ENCODE measurements around the gene ATXN7L3B.

Gene ATXN7L3B

DNA sequence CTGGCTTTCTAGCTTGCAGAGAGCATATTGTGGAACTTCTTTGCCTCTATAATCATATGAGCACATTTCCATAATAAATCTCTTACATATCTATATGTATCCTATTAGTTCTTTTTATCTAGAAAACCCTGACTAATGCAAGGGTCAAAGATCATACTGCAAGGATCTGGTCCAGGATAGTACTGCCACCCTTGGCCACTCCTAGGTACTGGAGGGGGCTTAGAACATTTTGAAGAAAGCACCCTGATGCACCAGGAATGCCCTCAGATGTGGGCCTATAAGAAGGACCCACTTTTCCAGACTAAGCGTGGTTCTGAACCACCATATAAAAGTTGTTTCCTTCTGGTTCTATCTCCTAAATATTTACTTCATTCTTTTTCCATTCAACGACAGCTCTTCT is 14.6 kb downstream of the ATXN7L3B start:
- DNase-seq: no peak

DNA sequence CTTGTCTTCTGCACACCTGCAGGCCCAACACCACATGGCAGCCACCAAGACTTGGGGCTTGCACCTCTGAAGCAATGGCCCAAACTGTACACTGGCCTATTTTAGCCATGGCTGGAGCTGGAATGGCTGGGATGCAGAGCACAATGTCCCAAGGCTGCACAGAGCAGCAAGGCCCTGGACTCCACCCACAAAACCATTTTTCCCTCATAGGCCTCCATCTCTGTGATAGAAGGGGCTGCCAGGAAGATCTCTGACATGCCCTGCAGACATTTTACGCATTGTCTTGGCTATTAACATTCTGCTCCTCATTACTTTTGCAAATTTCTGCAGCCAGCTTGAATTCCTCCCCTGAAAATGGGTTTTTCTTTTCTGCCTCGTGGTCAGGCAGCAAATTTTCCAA is 22.1 kb downstream of the ATXN7L3B start:
- DNase-seq: no peak

DNA sequence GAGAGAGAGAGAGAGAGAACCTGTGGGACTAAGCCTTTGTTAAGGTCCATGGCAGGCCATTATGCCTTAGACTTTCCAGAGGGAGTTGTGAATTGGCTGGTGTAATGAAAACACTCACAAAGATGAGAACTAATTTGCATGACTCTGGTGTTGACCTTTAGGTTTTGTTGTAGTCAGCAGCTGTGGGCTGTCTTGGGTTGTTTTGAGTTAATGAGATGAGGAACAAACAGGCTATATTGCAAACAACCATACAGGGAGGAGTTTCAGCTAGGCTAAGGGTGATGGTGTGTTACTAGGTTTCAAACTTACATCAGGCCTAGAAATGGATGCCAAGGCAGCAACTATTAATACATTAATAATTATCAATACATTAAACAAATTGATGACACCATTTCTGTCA is 26.3 kb downstream of the ATXN7L3B start:
- DNase-seq: no peak

DNA sequence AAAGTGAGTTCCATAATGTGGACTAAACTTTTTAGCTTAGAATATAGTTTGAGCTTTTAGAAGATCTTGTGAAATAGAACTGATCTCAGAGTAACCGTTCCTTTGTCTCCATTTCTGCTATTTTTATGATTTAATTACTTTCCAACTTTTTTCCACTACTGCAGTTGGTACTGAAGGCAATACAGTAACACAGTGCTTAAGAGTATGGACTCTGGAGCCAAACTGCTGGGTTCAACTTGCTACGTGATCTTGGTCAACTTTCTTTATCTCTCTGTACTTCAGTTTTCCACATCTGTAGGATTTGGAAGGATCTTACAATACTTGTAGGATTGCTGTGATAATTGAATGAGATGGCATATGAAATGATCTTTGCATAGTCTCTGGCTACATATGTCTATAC is 40.9 kb downstream of the ATXN7L3B start:
- DNase-seq: no peak

DNA sequence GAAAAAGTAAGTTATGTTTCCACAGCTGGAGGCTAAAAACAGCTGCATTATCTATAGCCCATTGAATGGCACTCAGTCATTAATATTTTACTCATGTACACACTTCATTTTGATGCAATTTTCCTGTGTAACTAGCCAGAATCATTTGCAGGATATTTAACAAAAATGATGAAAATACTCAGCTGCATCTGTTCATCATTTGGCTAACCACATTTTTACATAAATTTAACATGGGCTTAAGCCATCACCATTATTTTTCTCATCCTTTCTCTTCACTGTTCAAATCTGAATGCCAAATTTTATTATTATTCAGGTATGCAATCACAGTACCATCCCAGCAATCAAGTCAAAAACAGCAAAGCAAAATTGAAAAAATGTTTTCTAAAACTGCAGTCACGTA is 41.8 kb downstream of the ATXN7L3B start:
- no peak for DNase-seq

DNA sequence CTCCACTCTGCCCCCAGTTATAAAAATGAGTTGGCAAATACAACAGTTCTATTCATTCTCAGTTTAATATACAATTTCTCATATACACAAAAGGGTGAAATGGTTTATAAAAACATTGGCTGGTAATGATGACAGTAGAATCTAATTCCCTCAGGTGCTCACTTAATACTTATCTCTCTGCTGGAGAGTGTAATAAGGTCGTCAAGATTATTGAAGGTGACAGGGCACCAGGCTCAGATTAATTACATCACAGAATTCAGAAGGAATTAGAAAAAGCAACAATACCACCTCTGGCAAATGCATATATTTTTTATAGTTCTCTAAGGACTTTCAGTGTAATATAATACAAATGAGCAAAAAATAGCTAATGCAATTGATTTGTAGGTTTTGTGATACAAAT is 42.3 kb downstream of the ATXN7L3B start:
- DNase-seq: no peak

DNA sequence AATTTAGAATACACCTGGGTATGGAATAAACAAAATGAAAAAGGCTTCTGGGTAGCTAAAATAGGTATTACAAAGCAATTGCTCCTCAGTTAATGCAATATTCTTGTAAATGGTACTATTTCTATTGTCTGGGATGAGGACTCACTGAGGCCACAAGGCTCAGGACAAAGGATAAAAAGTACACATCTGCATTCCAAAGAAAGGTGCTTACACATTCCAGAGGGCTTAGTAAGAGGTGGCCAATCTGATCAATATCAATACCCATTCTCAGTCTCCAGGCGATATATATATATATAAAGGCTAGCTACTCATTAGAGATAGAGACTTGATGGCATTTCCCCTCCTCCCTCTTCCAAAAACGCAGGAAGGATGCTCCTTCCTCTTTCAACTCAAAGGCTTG is 43.8 kb downstream of the ATXN7L3B start:
- DNase-seq: no peak

DNA sequence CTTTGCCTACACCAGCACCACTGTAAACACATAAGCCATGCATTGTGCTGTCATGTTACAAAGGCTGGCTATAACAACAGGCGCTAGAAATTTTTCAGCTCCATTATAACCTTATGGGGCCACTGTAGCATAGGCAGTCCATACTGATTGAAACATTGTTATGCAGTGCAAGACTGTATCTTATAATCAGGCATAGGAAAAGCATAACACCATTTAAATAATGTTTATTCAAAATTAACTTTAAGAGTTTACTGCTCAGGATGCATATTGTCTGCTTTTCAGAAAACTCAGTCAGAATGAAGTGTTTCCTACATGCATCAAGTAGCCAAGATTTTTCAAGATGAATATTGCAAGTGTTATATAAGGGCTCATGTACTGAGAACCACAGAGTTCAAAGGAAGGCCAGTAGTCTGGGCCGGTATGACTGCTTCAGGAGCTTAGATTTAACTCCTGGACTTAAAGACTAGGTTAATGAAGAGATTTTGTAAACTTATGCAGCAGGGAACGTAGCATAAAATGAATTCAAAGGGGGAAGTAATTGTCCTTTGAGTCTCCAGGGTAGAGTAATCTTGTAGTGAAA is 46.9 kb downstream of the ATXN7L3B start:
- no peak for DNase-seq

DNA sequence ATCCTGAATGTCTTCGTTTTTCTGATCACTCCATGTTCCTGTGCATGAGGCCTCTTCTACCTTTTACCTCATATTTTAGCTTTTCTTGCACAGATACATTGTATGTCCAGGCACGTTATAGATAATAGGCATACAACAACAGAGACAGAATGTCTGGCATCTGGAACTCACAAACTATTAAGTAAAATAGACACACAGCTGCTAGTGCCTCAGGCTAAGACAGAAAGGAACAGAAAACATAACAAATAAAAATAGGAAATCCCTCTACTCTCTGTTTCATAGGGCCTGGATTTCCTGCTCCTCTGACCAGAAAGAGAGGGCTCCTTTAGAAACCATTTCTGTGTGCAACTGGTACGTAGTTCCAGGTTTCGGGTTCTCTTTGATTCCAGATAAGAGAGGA is 48.6 kb downstream of the ATXN7L3B start:
- no peak for DNase-seq

Measured in stimulated activated naive CD4-positive, alpha-beta T cell (primary cell).